Measurements from ENCODE around the gene MOGAT1. TPM values are rescaled to one million over a fixed set of nuclear protein-coding genes. Genes with fewer than 3 reads are reported as not detected.

Gene MOGAT1
- total RNA-seq, 1 experiment from 2014 or later = not detected

- Histone ChIP-seq H3K27me3 (replicated peaks; ENCODE audit: insufficient read depth, low read depth, low read length, poor library complexity) (no peaks in the 10 kb centered on the region), H3K9me3 (ENCODE audit: low read depth, low read length, poor library complexity, severe bottlenecking) (no peaks in the 10 kb centered on the region), H3K4me1 (ENCODE audit: insufficient read depth, low read length, poor library complexity, severe bottlenecking) (no peaks in the 10 kb centered on the region), H3K4me3 (ENCODE audit: low read depth, low read length, poor library complexity, severe bottlenecking) (no peak overlapping the region), H3K36me3 (ENCODE audit: insufficient read depth, low read length, poor library complexity, severe bottlenecking) (no peaks in the 10 kb centered on the region), H3K27ac (ENCODE audit: low read depth, low read length, poor library complexity, severe bottlenecking) (no peak overlapping the region)
- POLR2A ChIA-PET (ENCODE audit: low non-redundant PET) = no interaction called here
- BruUV-seq (replicated peaks) = no TSS peak
- no peak for DNase-seq (ENCODE audit: low spot score)
- CTCF ChIA-PET = no interaction called here
- intact Hi-C loops (cut with micrococcal nuclease; ENCODE audit: unreplicated experiment) = no loop called here
- no peak for TF ChIP-seq EZH2 (IDR thresholded peaks at IDR 0.05; ENCODE audit: borderline replicate concordance, low read depth, low read length, poor library complexity, severe bottlenecking)
These were observed 8.0 kb upstream of the MOGAT1 start for GRCh38 chr2:222663479-222663878.

GRCh38 chr2:222668494-222669154 is 2.8 kb upstream of the MOGAT1 start:
- Histone ChIP-seq H3K4me3 (ENCODE audit: low read depth, low read length, poor library complexity, severe bottlenecking) (no peak overlapping the region), H3K4me1 (ENCODE audit: insufficient read depth, low read length, poor library complexity, severe bottlenecking) (no peaks in the 10 kb centered on the region), H3K9me3 (ENCODE audit: low read depth, low read length, poor library complexity, severe bottlenecking) (no peaks in the 10 kb centered on the region), H3K27me3 (replicated peaks; ENCODE audit: insufficient read depth, low read depth, low read length, poor library complexity) (peaks cover 24% of the 10 kb centered on the region), H3K27ac (ENCODE audit: low read depth, low read length, poor library complexity, severe bottlenecking) (no peak overlapping the region), H3K36me3 (ENCODE audit: insufficient read depth, low read length, poor library complexity, severe bottlenecking) (no peaks in the 10 kb centered on the region)
- ChIA-PET POLR2A (ENCODE audit: low non-redundant PET) (no interaction called here), CTCF (interaction anchor here (0.6 kb wide), 1 partner anchor 270 kb away, joined by 3 read pairs; no protein-coding TSS in a partner anchor)
- no peak for TF ChIP-seq CTCF (conservative IDR thresholded peaks at IDR 0.05; ENCODE audit: low read depth, low read length)
- no peak for DNase-seq (ENCODE audit: low spot score)
- intact Hi-C loops (cut with micrococcal nuclease; ENCODE audit: unreplicated experiment) = no loop called here
- BruUV-seq (replicated peaks) = no TSS peak

GRCh38 chr2:222669353-222669752 is 2.1 kb upstream of the MOGAT1 start:
- Histone ChIP-seq H3K36me3 (ENCODE audit: insufficient read depth, low read length, poor library complexity, severe bottlenecking) (no peaks in the 10 kb centered on the region), H3K9me3 (ENCODE audit: low read depth, low read length, poor library complexity, severe bottlenecking) (no peaks in the 10 kb centered on the region), H3K4me1 (ENCODE audit: insufficient read depth, low read length, poor library complexity, severe bottlenecking) (no peaks in the 10 kb centered on the region), H3K27me3 (replicated peaks; ENCODE audit: insufficient read depth, low read depth, low read length, poor library complexity) (peaks cover 24% of the 10 kb centered on the region), H3K4me3 (ENCODE audit: low read depth, low read length, poor library complexity, severe bottlenecking) (no peak overlapping the region), H3K27ac (ENCODE audit: low read depth, low read length, poor library complexity, severe bottlenecking) (no peak overlapping the region)
- DNase-seq (ENCODE audit: low spot score) = no peak
- no TSS peak for BruUV-seq (replicated peaks)
- ChIA-PET POLR2A (ENCODE audit: low non-redundant PET) (no interaction called here), CTCF (no interaction called here)
- intact Hi-C loops (cut with micrococcal nuclease; ENCODE audit: unreplicated experiment) = no loop called here
- TF ChIP-seq CTCF (conservative IDR thresholded peaks at IDR 0.05; ENCODE audit: low read depth, low read length) (no peak), EZH2 (IDR thresholded peaks at IDR 0.05; ENCODE audit: borderline replicate concordance, low read depth, low read length, poor library complexity, severe bottlenecking) (no peak)

Measured in A673 (cell line).